Heart right ventricle (tissue), 16 donors: ENCODE data around the gene HOMER1. TPM values are rescaled to one million over a fixed set of nuclear protein-coding genes. Genes with fewer than 3 reads are reported as not detected.
A peak's percentile ranks its signal among the peaks of the same experiment; 100 is the strongest.

Source experiments
- ATAC-seq, 8 donors: fragments of 200-7000 bp; cut with Tn5 transposase; one replicate each; pipeline ENCODE4 v1.9.1; 2020; ENCODE audit warnings: mild to moderate bottlenecking in 8 of 8, moderate library complexity in 8 of 8, moderate number of reproducible peaks in 1 of 8
- DNase-seq, 2 donors: peaks; one replicate each; pipeline ENCODE4 v3.0.0-alpha.2; 2020
- H3K27ac ChIP-seq, 10 donors: fragments of 200-600 bp; sonication (generic) in 2 of 10; one replicate each; pipeline versions ENCODE4 v1.5.0 to v1.8.0; 2020 to 2022; ENCODE audit warnings: mild to moderate bottlenecking in 3 of 10
- H3K27me3 ChIP-seq, 7 donors: fragments of 200-600 bp; one replicate each; pipeline ENCODE4 v1.8.0; 2021 to 2022; ENCODE audit warnings: mild to moderate bottlenecking in 2 of 7
- H3K36me3 ChIP-seq, 9 donors: fragments of 200-600 bp; sonication (generic) in 1 of 9; one replicate each; pipeline versions ENCODE4 v1.5.0 to v1.8.0; 2020 to 2022; ENCODE audit warnings: mild to moderate bottlenecking in 2 of 9
- H3K4me1 ChIP-seq, 9 donors: fragments of 200-600 bp; sonication (generic) in 1 of 9; one replicate each; pipeline versions ENCODE4 v1.5.0 to v1.8.0; 2020 to 2022; ENCODE audit warnings: mild to moderate bottlenecking in 4 of 9
- H3K4me3 ChIP-seq, 10 donors: fragments of 200-600 bp; sonication (generic) in 2 of 10; one replicate each; pipeline versions ENCODE4 v1.5.0 to v1.8.0; 2020 to 2022; ENCODE audit warnings: mild to moderate bottlenecking in 7 of 10, moderate library complexity in 2 of 10
- H3K9me3 ChIP-seq, 11 donors: fragments of 200-600 bp in 10 of 11; sonication (generic) in 2 of 11; one replicate each; pipeline versions ENCODE4 v1.5.0 to v1.8.0; 2013 to 2022; ENCODE audit warnings: mild to moderate bottlenecking in 2 of 11, control low read depth in 1 of 11, moderate library complexity in 1 of 11
- WGBS, 2 donors: extraction: QIAGEN DNeasy Blood & Tissue Kit; methylation state at CpG; one replicate each; pipeline ENCODE4 v1.1.7; 2013; ENCODE audit warnings: inconsistent platforms in 1 of 2; 5-methylcytosine and 5-hydroxymethylcytosine counted together
- intact Hi-C, 10 donors: fragments of 100-400 bp; cut with DNase I; formaldehyde crosslinking; loops; one replicate each; pipeline versions ENCODE4 v1.11.1 to v1.14.2; 2022
- polyA plus RNA-seq, 2 donors: library from polyadenylated mRNA; stranded (reverse); fragments of 200-250 nt; gene quantifications; one replicate each; pipeline ENCODE4 v1.2.3, GENCODE V29; 2013
- total RNA-seq, 10 donors: library from RNA; stranded (reverse); fragmentation: NEBNext Ultra II Directional in 3 of 10; extraction: Animal tissue kit (Norgen Biotek cat#: 25700) in 3 of 10; gene quantifications; one replicate each; pipeline versions ENCODE4 v1.2.1 to v1.2.4, GENCODE V29; 2021 to 2023
- TF ChIP-seq, protein P1 (sequence below), 9 donors: fragments of 200-600 bp; sonication (generic) in 2 of 9; IDR thresholded peaks; one replicate each; pipeline versions ENCODE4 v1.5.0 to v1.8.0; 2021 to 2022; ENCODE audit warnings: antibody characterized with exemption in 9 of 9, mild to moderate bottlenecking in 5 of 9, moderate library complexity in 1 of 9
- donor health status: Arrhythmogenic right ventricular cardiomyopathy.
- donor health status: ischemic (EF 13 %, LVEDD 7.1; RV severe dilation, severe dysfunction).
- donor health status: healthy with polysubstance abuse.
- donor health status: DM: no; HTN: yes; CAD: no.
- donor health status: DM: no; HTN: no; CAD: no.
- donor health status: ischemic (EF 25% LVEDD 6.9; RV normal size, moderate dysfunction).
- donor health status: ischemic (EF 25% LVEDD 5.7; RV mildly dilated, moderate dysfunction).
- donor health status: healthy.
- donor health status: DM: yes; HTN: yes; CAD: no.
- donor health status: Ischemic cardiomyopathy.
- donor health status: ischemic (EF 35%, LVEDD 5.7; RV mildly dilated, moderate dysfunction).
- donor health status: nonischemic (EF 11% LVEDD 7.7; RV severe dilation, severe dysfunction).
- donor health status: DM: yes; HTN: yes; CAD: no.
- donor health status: PGD.
- donor health status: ischemic (EF 29% LVEDD 5.4; RV normal size, mild dysfunction).
- donor health status: nonischemic (EF 23%, LVEDD 6.1; RV moderate dilation, normal function).

The HOMER1 gene
- total and polyA plus RNA-seq, 12 donors: 4.7 to 109 (median 61.0) TPM

DNA sequence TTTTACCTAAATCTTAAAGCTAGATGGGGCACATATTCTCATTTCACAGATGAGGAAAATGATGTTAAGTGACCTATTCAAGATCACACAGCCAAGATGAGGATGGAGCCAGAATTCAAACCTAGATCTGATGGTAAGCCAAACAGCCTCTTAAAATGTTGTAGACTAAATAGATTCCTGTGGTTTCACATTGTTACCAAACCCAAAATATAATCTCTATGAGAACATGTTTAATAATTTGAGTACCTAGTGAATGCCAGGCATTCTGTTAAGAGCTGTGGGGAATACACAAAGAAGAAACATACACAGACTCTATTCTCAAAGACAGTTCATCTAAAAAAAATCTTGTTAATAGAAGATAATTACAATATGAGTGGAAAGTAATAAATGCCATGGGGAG, 25.2 kb downstream of the HOMER1 start:
- H3K27ac ChIP-seq: peak overlapping the region in 5 of 10 donors; percentile 38 to 77 (median 74)
- intact Hi-C loops: no loop called here
- H3K9me3 ChIP-seq: peaks cover 0 to 5% (median 0%) of the 10 kb centered on the region in 11 donors
- no peaks in the 10 kb centered on the region for H3K36me3 ChIP-seq
- H3K27me3 ChIP-seq: no peaks in the 10 kb centered on the region
- H3K4me3 ChIP-seq: no peak overlapping the region
- peaks cover 0 to 58% (median 7%) of the 10 kb centered on the region in 9 donors for H3K4me1 ChIP-seq
- ATAC-seq: no peak
- no peak for DNase-seq
- TF ChIP-seq, protein P1, sequence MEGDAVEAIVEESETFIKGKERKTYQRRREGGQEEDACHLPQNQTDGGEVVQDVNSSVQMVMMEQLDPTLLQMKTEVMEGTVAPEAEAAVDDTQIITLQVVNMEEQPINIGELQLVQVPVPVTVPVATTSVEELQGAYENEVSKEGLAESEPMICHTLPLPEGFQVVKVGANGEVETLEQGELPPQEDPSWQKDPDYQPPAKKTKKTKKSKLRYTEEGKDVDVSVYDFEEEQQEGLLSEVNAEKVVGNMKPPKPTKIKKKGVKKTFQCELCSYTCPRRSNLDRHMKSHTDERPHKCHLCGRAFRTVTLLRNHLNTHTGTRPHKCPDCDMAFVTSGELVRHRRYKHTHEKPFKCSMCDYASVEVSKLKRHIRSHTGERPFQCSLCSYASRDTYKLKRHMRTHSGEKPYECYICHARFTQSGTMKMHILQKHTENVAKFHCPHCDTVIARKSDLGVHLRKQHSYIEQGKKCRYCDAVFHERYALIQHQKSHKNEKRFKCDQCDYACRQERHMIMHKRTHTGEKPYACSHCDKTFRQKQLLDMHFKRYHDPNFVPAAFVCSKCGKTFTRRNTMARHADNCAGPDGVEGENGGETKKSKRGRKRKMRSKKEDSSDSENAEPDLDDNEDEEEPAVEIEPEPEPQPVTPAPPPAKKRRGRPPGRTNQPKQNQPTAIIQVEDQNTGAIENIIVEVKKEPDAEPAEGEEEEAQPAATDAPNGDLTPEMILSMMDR (IDR thresholded peaks at IDR 0.05): no peak

DNA sequence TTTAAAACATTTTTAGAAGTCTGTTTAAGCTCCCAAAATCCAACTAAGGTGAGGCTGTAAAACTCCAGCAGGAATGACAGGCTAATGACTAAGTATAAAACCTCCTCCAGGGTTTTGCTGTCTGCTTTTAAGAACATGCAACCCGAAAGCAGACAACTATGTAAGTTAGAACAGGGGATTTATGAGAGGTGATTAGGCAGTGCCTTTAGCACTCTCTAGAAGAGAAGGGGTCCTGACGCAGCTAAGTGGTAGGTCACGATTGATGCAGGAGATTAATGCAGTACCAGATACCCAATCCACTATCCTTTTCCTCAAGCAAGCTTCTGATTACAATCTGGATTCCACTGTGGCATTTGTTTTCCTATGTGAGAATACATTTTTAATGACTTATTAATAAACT, 25.9 kb downstream of the HOMER1 start:
- intact Hi-C loops: no loop called here
- Histone ChIP-seq H3K27me3 (no peaks in the 10 kb centered on the region), H3K36me3 (no peaks in the 10 kb centered on the region), H3K4me1 (peaks cover 0 to 51% (median 7%) of the 10 kb centered on the region in 9 donors), H3K9me3 (peaks cover 0 to 5% (median 0%) of the 10 kb centered on the region in 11 donors), H3K4me3 (no peak overlapping the region), H3K27ac (peak overlapping the region in 7 of 10 donors; percentile 10 to 77 (median 46))
- 50 to 66% methylated on average over 3 of the region's 3 CpGs for WGBS, 2 donors
- TF ChIP-seq, protein P1 (IDR thresholded peaks at IDR 0.05): no peak
- DNase-seq (no peak), ATAC-seq (no peak)

DNA sequence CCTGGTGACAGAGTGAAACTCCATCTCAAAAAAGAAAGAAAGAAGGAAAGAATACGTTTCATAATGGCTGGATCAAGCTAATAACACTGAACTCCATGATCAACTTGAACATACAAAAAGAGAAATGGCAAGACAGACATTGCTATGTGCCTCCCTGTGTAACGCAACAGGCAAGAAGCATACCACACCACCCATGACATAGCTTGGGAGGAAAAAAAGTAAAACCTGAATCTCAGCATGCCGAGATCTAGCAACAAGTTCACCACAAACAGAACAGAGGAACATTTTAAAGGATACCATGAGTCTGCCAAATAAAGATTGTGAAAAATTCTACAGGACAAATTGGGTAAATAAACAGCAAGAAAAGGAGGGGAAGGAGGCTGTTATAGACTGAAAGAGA, 26.7 kb downstream of the HOMER1 start:
- DNase-seq (no peak), ATAC-seq (no peak)
- no peak overlapping the region for H3K4me3 ChIP-seq
- intact Hi-C loops: no loop called here
- 83 to 95% methylated on average over 3 of the region's 3 CpGs for WGBS, 2 donors
- H3K27me3 ChIP-seq: no peaks in the 10 kb centered on the region
- TF ChIP-seq, protein P1 (IDR thresholded peaks at IDR 0.05): no peak
- H3K9me3 ChIP-seq: peaks cover 0 to 5% (median 0%) of the 10 kb centered on the region in 11 donors
- H3K36me3 ChIP-seq: no peaks in the 10 kb centered on the region
- H3K27ac ChIP-seq: peak overlapping the region in 5 of 10 donors; percentile 22 to 74 (median 46)
- peaks cover 0 to 51% (median 7%) of the 10 kb centered on the region in 9 donors for H3K4me1 ChIP-seq

DNA sequence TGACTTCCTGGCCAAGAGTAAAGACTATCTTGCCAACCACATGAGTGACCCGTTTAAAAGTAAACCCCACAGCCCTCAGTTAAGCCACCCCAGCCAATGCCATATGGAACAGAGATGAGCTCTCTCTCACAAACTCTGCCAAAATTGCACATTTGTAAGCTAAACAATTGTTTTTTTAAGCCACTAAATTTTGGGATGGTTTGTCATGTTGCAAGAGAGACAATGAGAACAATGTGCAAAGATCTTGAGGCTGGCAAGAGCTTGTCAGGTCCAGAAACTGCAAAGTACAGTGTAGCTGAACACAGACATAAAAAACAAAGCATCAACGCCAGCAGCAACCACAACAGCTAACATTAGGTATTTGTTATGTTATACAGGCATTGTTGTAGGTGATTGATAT, 27.8 kb downstream of the HOMER1 start:
- no peaks in the 10 kb centered on the region for H3K27me3 ChIP-seq
- DNase-seq: no peak
- H3K36me3 ChIP-seq: no peaks in the 10 kb centered on the region
- ATAC-seq: peak in 1 of 8 donors; percentile 7
- peak overlapping the region in 8 of 10 donors; percentile 4 to 74 (median 32) for H3K27ac ChIP-seq
- H3K4me1 ChIP-seq: peaks cover 0 to 48% (median 7%) of the 10 kb centered on the region in 9 donors
- peaks cover 0 to 5% (median 0%) of the 10 kb centered on the region in 11 donors for H3K9me3 ChIP-seq
- TF ChIP-seq, protein P1 (IDR thresholded peaks at IDR 0.05): no peak
- H3K4me3 ChIP-seq: no peak overlapping the region
- WGBS, 2 donors: 53 to 57% methylated on average over 2 of the region's 2 CpGs
- intact Hi-C loops: no loop called here
